Skeletal muscle cell (primary cell): Measurements from ENCODE around the gene KLF1.
A peak's percentile ranks its signal among the peaks of the same experiment; 100 is the strongest.

ENCODE experiments used
- DNase-seq: peaks from one replicate; pipeline ENCODE4 v3.0.0-alpha.2; 2010; ENCODE audit warnings: low read depth
- H3K4me3 ChIP-seq: 2 replicates; pipeline ENCODE4 v1.5.1; 2011; ENCODE audit warnings: low read depth, mild to moderate bottlenecking, control low read depth, low read length, moderate library complexity

The KLF1 gene

DNA sequence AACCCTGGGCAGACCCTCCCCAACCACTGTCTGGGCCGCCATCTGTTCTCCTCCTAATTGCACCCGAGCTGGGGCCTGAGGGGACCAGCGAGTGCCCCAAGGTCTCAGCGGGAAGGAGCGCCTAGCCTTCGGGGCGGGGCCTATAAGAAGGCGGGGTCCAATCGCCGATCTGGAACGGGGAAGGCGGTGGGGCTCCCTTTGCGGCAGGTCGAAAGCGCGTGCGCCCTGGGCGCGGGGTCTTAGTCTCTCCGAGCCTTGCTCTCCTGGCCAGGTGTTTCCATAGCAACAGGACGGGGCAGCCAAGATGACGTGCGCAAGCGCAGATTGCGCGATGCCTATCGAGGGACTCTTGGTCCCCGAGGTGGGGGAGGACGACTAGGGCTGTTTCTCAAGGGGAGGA lies 45.9 kb downstream of the KLF1 start:
- peak overlapping the region; percentile 41 for H3K4me3 ChIP-seq

GRCh38 chr19:12840091-12841079 lies 46.6 kb downstream of the KLF1 start:
- no peak for DNase-seq
- peak overlapping the region; percentile 41 for H3K4me3 ChIP-seq

More for the DNA sequence above, 45.9 kb downstream of the KLF1 start:
- DNase-seq, result no peak

DNA sequence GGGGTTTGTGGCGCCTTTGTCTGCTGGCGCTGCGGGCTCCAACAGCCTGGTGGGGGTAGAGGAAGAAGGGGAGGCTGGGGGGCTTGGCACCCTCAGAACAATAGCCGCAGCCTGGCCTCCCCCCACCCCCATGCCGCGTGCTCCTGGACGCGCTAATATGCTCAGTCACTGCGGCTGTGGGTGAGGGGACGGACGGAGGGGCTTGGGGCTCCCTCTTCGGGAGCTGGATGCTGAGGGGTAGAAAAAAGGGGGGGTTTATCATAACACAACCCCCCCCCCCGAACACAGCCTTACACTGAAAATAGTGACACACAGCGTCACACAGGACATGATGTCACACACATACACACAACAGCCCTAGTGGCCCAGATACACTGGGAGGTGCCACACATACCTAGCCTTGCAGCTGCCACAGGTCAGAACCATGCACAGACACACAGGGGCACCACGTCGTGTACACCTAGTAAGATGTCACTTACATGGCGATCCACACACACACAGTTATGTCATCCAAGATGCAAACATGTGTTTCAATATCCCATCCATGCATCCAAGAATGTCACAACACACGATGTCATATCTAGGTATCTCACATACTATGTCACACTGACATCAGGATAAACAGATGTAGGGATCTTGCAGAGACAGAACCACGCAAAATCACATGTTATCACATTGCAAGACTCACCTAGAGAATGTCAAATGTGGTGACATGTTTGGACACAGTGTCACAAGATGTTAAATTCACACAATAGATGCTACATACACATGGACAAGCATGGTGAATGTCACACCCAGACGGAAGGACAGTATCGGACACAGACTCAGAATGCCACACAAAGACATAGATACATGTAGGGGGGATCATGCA lies 47.9 kb downstream of the KLF1 start:
- no peak overlapping the region for H3K4me3 ChIP-seq
- no peak for DNase-seq

- no peak for DNase-seq
- peak within 1 kb of the TSS; percentile 27 for H3K4me3 ChIP-seq
Observed at GRCh38 chr19:12838182-12838885, 48.7 kb downstream of the KLF1 start, which contains the start of gene MAST1. Gene MAST1, plus strand, starts transcription at chr19:12838515. Its CDS starts 58 bp downstream, at chr19:12838573.

GRCh38 chr19:12837225-12837624 lies 49.8 kb downstream of the KLF1 start:
- no peak for DNase-seq

GRCh38 chr19:12836529-12836863 lies 50.5 kb downstream of the KLF1 start:
- no peak for DNase-seq

More at GRCh38 chr19:12837225-12837624, 49.8 kb downstream of the KLF1 start:
- H3K4me3 ChIP-seq, result no peak overlapping the region

GRCh38 chr19:12834976-12835757 lies 51.8 kb downstream of the KLF1 start:
- no peak for DNase-seq
- H3K4me3 ChIP-seq, result no peak overlapping the region

More at GRCh38 chr19:12836529-12836863, 50.5 kb downstream of the KLF1 start:
- no peak overlapping the region for H3K4me3 ChIP-seq

DNA sequence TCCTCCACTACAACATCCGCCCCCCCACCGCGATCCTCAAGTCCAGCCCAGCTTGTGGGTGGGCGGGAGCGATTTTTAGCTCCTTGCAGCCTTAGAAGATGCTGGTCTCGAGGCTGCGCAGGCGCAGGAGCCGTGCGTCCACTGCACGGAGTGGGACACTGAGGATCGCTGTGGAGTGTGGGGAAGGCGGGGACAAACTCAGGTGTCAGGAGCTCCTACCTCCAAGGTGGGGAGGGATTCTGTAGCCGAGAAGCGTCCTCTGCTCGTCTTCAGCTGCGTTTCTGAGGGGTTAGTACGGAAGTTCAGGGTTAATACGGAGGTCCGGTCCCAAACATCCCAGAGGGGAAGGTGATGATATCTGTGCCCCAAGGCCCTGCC lies 52.4 kb downstream of the KLF1 start, which contains the start of gene RTBDN:
RTBDN (minus strand) TSS at position 14 of the 378 bp plus-strand sequence. CDS start 4,600 bp downstream, outside the sequence.
- DNase-seq, result no peak
- peak within 1 kb of the TSS; percentile 46 for H3K4me3 ChIP-seq
